Measurements from ENCODE around the gene GRIK3. TPM values are rescaled to one million over a fixed set of nuclear protein-coding genes. Genes with fewer than 3 reads are reported as not detected.

Gene GRIK3
- total and polyA plus RNA-seq, 2 experiments from 2014 or later = 0.09 TPM; not detected in 1

DNA sequence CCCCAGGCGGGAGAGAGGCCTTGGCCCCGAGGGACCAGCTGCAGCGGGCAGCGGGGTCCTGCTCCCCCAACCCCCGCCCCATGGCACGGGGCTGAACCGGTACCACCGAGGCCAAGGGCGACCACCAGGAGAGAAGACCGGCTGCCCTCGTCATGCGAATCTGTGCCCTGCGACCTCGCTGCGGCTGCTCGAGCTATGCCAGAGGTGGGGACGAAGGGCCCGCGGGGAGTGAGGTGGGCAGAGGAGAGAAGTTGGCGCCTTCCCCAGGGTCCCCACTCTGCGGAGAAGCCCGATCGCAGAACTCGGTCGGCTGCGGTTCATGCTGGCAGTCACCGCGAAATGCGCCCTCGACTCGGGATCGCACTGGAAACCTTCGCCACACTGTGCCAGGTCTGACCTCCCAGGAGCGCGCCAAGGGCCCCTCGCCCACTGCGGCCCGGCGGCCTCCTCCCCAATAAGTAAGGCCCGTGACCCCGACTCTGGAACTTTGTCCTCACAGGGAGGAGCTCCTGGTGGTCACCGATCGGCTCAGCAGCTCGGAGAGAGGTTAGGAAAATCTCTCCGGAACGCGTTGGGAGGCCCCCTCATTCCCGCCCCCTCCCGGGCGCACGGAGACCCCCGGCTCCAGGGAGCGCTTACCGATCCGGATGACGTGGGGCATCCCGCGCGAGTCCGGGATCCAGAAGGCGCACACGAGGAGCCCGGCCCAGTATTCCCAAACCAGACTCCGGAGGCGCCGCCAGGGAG lies 787 bp downstream of the GRIK3 start:
- Histone ChIP-seq H3K27me3 (peaks cover 100% of the 10 kb centered on the region), H3K4me1 (ENCODE audit: low read depth) (no peaks in the 10 kb centered on the region), H3K9me3 (ENCODE audit: low read depth) (no peaks in the 10 kb centered on the region), H3K4me3 (peak overlapping the region; percentile 13), H3K36me3 (no peaks in the 10 kb centered on the region), H3K27ac (no peak overlapping the region)
- TF ChIP-seq, protein P1, sequence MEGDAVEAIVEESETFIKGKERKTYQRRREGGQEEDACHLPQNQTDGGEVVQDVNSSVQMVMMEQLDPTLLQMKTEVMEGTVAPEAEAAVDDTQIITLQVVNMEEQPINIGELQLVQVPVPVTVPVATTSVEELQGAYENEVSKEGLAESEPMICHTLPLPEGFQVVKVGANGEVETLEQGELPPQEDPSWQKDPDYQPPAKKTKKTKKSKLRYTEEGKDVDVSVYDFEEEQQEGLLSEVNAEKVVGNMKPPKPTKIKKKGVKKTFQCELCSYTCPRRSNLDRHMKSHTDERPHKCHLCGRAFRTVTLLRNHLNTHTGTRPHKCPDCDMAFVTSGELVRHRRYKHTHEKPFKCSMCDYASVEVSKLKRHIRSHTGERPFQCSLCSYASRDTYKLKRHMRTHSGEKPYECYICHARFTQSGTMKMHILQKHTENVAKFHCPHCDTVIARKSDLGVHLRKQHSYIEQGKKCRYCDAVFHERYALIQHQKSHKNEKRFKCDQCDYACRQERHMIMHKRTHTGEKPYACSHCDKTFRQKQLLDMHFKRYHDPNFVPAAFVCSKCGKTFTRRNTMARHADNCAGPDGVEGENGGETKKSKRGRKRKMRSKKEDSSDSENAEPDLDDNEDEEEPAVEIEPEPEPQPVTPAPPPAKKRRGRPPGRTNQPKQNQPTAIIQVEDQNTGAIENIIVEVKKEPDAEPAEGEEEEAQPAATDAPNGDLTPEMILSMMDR (IDR thresholded peaks at IDR 0.05; ENCODE audit: low read depth, low read length) = no peak
- DNase-seq (ENCODE audit: low read depth in 1 of 2, low spot score in 1 of 2) = no peak

DNA sequence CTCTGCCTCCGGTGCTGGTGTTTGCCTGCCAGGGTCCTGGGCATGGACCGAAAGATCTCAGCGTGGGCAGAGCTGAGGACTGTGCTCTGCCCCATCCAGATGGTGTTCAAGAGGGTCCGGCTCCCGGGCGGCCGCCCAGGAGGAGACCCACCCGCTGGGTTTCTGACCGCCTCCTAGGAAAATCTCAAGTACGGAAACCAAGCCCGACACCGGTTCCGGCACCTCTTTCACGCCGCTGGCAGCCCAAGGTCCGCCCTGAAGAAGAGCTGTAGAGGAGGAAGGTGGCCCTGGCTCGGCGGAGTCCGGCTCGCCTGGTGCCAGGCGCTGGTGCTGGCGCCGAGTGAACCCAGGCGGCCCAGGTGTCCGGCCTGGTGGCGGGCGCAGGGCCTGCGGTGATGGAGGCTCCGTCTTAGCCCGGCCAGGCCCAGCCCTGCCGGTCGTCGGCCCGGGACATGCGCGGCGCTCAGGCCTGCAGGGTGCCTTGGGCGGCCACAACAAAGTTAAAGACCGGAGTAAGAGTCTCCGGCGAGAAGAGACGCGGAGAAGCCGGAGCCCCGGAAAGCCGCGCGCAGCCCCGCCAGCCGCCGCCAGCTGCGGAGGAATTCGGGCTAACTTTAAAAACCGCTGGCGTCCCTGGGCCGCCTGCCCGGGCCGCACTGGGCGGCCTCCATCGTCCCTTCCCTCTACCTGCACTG lies 1.5 kb downstream of the GRIK3 start:
- H3K27me3 ChIP-seq = peaks cover 97% of the 10 kb centered on the region
- H3K36me3 ChIP-seq = no peaks in the 10 kb centered on the region
- TF ChIP-seq, protein P1 (IDR thresholded peaks at IDR 0.05; ENCODE audit: low read depth, low read length) = no peak
- H3K9me3 ChIP-seq (ENCODE audit: low read depth) = no peaks in the 10 kb centered on the region
- DNase-seq (ENCODE audit: low read depth in 1 of 2, low spot score in 1 of 2) = no peak
- no peak overlapping the region for H3K27ac ChIP-seq
- H3K4me1 ChIP-seq (ENCODE audit: low read depth) = no peaks in the 10 kb centered on the region
- peak overlapping the region; percentile 3 for H3K4me3 ChIP-seq

DNA sequence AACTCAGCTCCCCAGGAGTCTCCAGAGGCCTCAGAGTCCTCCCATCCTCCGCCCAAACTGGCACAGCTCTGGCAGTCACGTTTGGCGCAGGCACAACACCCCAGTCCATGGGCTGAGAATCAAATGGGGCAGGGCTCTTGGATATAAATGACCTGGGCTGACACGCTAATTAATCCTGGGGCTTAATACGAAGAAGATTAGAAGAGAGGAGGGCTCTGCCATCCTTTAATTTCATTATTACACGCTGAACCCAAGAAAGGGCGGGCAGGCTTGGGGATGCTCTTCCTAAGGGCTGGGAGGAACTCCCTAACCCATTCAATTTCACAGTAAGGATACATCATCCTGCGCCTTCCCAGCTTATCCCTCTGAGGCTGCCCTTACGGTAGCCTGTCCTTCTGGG lies 2.4 kb downstream of the GRIK3 start:
- Histone ChIP-seq H3K36me3 (no peaks in the 10 kb centered on the region), H3K4me3 (no peak overlapping the region), H3K27me3 (peaks cover 88% of the 10 kb centered on the region), H3K4me1 (ENCODE audit: low read depth) (no peaks in the 10 kb centered on the region), H3K9me3 (ENCODE audit: low read depth) (no peaks in the 10 kb centered on the region), H3K27ac (no peak overlapping the region)
- TF ChIP-seq, protein P1 (IDR thresholded peaks at IDR 0.05; ENCODE audit: low read depth, low read length) = no peak
- DNase-seq (ENCODE audit: low read depth in 1 of 2, low spot score in 1 of 2) = no peak

DNA sequence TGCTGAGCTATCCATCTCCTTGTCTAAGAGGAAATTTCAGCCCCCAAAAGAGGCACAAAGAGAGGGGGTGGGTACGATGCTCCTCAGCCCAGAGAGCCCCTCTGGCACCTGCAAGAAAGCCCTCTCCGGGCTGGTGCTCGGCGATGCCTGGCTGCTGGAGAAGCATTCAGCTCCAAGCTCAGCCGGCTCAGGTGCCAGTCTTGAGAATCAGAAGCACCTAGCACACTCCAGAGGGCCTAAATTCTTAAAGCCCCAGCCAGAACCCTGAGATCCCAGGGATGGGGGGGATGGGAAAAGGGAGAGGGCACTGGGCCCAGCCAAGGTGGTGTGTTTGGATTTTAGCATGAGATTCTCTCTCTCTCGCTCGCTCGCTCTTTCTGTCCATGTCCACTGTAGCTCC lies 2.9 kb downstream of the GRIK3 start:
- H3K9me3 ChIP-seq (ENCODE audit: low read depth) = no peaks in the 10 kb centered on the region
- peaks cover 83% of the 10 kb centered on the region for H3K27me3 ChIP-seq
- no peaks in the 10 kb centered on the region for H3K4me1 ChIP-seq (ENCODE audit: low read depth)
- H3K4me3 ChIP-seq = no peak overlapping the region
- DNase-seq (ENCODE audit: low read depth in 1 of 2, low spot score in 1 of 2) = no peak
- no peaks in the 10 kb centered on the region for H3K36me3 ChIP-seq
- TF ChIP-seq, protein P1 (IDR thresholded peaks at IDR 0.05; ENCODE audit: low read depth, low read length) = no peak
- H3K27ac ChIP-seq = no peak overlapping the region

DNA sequence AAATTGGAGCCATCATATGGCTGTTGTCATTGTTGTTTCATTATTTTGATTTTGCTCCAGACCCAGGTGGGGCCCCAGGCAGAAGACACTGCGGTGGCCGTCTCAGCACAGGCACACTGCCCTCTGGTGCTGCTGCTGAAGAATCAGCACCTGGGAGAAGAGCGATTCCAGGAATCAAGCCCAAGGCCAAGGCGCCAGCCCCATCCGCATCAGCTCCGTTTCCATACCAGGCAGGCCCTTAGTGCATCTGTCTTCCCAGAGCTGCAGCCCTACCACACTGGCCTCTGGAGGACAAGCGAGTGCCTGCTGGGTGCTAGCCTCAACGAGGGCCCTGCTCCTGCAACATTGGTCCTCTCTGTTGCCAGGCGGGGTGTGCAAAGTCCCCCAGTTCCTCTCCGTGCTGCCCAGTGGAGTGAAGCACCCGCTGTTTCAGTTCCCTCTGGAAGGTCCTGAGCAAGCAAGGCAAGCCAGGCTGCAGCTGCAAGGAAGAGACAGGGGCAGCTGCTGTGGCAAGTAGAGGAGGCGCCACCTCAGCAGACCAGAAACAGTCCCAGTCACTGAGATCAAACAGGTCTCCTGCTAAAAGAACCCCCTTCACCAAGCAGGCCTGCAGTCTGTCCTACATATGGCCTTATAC lies 5.2 kb downstream of the GRIK3 start:
- TF ChIP-seq, protein P1 (IDR thresholded peaks at IDR 0.05; ENCODE audit: low read depth, low read length) = no peak
- H3K36me3 ChIP-seq = no peaks in the 10 kb centered on the region
- H3K27me3 ChIP-seq = peaks cover 60% of the 10 kb centered on the region
- H3K9me3 ChIP-seq (ENCODE audit: low read depth) = no peaks in the 10 kb centered on the region
- H3K27ac ChIP-seq = no peak overlapping the region
- H3K4me3 ChIP-seq = no peak overlapping the region
- H3K4me1 ChIP-seq (ENCODE audit: low read depth) = no peaks in the 10 kb centered on the region
- no peak for DNase-seq (ENCODE audit: low read depth in 1 of 2, low spot score in 1 of 2)
